ENCODE measurements around the gene IL12A.

The IL12A gene

GRCh38 chr3:159988617-159989271 lies at the start of gene IL12A:
Gene IL12A (plus strand): TSS chr3:159988835.
- peak within 1 kb of the TSS; percentile 63 for H3K9ac ChIP-seq
- H3K27ac ChIP-seq, result no peak within 1 kb of the TSS; the same call in 1 of the 2 replicates
- no peak for TF ChIP-seq Cebpa-rat (IDR thresholded peaks at IDR 0.05)
- no peaks in the 10 kb centered on the region for H3K9me3 ChIP-seq
- peak within 1 kb of the TSS; percentile 73 for H3K4me3 ChIP-seq
- H3K36me3 ChIP-seq, result no peaks in the 10 kb centered on the region
- no peaks in the 10 kb centered on the region for H4K20me1 ChIP-seq
- H3K4me1 ChIP-seq, result peaks cover 8% of the 10 kb centered on the region; the same call in 1 of the 2 replicates
- peaks cover 24% of the 10 kb centered on the region for H3K27me3 ChIP-seq
- peak within 1 kb of the TSS; percentile 98 for H3K4me2 ChIP-seq

DNA sequence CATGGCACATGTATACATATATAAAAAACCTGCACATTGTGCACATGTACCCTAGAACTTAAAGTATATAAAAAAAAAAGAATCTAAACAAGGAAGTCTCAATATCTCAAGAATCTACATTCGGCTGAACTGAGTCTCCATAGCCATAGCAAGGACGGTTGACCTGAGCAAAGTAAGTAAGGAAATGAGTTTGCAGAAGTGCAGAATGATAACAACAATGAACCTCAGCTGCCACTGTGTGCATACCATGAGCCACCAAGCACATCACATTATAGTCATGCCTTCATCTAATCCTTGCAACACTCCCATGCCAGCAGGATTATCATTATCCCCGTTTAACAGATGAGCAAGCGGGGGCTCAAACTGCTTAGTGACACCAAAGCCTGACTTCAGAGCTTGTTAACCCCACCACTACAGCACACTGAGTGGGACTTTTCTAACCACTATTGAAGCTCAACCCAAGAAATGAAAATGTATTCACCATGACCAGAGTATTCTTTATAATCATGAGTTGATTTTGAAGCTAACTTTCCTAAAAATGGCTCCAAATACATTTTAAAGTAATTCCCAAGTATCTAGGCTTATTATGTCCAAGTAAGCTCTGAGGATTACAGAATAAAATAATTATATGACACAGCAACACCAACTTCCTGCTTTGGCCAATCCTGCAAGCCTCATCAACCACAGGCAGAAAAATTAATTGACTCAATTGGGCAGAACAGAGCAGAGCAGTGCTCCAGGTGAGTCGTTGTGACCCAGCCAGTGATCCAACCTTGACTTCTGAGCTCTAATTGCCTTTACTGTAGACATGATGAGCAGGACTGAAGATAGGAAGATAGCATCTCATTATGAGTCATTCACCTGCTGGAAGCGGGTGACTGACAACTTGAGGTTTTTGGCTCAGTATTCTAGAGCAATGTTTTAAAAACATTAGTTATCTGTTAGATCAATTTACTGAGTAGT lies 47.3 kb upstream of the IL12A start:
- Histone ChIP-seq H3K9ac (no peak overlapping the region), H3K36me3 (no peaks in the 10 kb centered on the region), H3K4me2 (no peak overlapping the region), H3K27ac (no peak overlapping the region), H3K9me3 (0 out of 2 replicates have a peak, but pooled peaks cover 3% of the 10 kb centered on the region), H3K27me3 (no peaks in the 10 kb centered on the region), H4K20me1 (no peaks in the 10 kb centered on the region), H3K4me3 (no peak overlapping the region), H3K4me1 (no peaks in the 10 kb centered on the region)
- TF ChIP-seq Cebpa-rat (IDR thresholded peaks at IDR 0.05), result no peak

DNA sequence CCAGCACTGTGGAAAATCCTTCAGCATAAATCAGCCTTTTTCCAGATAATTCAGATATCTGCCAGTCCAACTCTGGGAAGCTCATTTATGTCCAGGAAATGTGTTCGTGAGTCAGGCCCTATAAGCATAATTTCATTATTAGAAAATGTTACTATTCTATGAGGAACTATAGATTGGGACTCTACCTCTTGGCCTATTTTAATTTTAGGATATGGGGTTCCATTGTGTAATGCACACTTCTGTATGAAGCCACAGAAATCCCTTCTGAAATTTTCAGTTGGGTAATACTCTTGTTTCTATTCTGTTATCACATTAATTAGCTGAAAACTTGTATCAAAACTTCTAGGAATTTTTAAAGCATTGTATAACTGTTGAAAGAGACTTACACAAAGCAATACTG lies 43.9 kb upstream of the IL12A start:
- H3K27me3 ChIP-seq, result no peaks in the 10 kb centered on the region
- H3K4me2 ChIP-seq, result no peak overlapping the region
- H3K4me3 ChIP-seq, result no peak overlapping the region
- H3K4me1 ChIP-seq, result no peaks in the 10 kb centered on the region
- no peaks in the 10 kb centered on the region for H3K36me3 ChIP-seq
- no peak overlapping the region for H3K9ac ChIP-seq
- no peaks in the 10 kb centered on the region for H4K20me1 ChIP-seq
- no peak overlapping the region for H3K27ac ChIP-seq
- TF ChIP-seq Cebpa-rat (IDR thresholded peaks at IDR 0.05), result no peak
- 0 out of 2 replicates have a peak, but pooled peaks cover 2% of the 10 kb centered on the region for H3K9me3 ChIP-seq

DNA sequence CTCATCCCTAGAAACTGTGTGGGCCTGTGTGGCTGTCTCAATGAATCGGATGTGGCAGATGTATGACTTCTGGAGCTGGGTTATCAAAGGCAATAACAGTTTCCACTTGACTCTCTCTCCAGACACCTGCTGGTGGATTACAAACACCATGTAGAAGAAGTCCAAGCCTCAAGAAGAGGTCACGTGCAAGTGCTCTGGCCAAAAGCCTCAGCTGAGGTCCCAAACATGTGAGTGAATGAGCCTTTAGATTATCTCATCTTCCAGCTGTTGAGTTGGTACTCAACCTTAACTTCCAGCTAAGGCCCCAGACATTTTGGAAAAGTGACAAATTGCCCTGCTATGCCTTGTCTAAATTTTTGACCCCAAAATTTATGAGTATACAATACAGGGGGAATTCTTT lies 42.7 kb upstream of the IL12A start:
- TF ChIP-seq Cebpa-rat (IDR thresholded peaks at IDR 0.05), result no peak
- Histone ChIP-seq H3K36me3 (no peaks in the 10 kb centered on the region), H3K4me3 (no peak overlapping the region), H4K20me1 (no peaks in the 10 kb centered on the region), H3K27ac (no peak overlapping the region), H3K9ac (no peak overlapping the region), H3K4me1 (no peaks in the 10 kb centered on the region), H3K4me2 (no peak overlapping the region), H3K9me3 (no peaks in the 10 kb centered on the region), H3K27me3 (no peaks in the 10 kb centered on the region)

GRCh38 chr3:159947220-159947619 lies 41.4 kb upstream of the IL12A start:
- H3K27ac ChIP-seq, result no peak overlapping the region

GRCh38 chr3:159948429-159949144 lies 40.0 kb upstream of the IL12A start:
- no peaks in the 10 kb centered on the region for H3K9me3 ChIP-seq
- no peaks in the 10 kb centered on the region for H3K4me1 ChIP-seq
- H4K20me1 ChIP-seq, result no peaks in the 10 kb centered on the region
- no peak for TF ChIP-seq Cebpa-rat (IDR thresholded peaks at IDR 0.05)
- no peak overlapping the region for H3K9ac ChIP-seq
- no peak overlapping the region for H3K27ac ChIP-seq
- H3K4me3 ChIP-seq, result no peak overlapping the region
- no peaks in the 10 kb centered on the region for H3K27me3 ChIP-seq
- no peak overlapping the region for H3K4me2 ChIP-seq
- no peaks in the 10 kb centered on the region for H3K36me3 ChIP-seq

More at GRCh38 chr3:159947220-159947619, 41.4 kb upstream of the IL12A start:
- Histone ChIP-seq H3K9me3 (no peaks in the 10 kb centered on the region), H3K4me1 (no peaks in the 10 kb centered on the region), H3K4me2 (no peak overlapping the region), H3K4me3 (no peak overlapping the region), H3K27me3 (no peaks in the 10 kb centered on the region), H3K9ac (no peak overlapping the region), H3K36me3 (no peaks in the 10 kb centered on the region), H4K20me1 (no peaks in the 10 kb centered on the region)
- no peak for TF ChIP-seq Cebpa-rat (IDR thresholded peaks at IDR 0.05)

DNA sequence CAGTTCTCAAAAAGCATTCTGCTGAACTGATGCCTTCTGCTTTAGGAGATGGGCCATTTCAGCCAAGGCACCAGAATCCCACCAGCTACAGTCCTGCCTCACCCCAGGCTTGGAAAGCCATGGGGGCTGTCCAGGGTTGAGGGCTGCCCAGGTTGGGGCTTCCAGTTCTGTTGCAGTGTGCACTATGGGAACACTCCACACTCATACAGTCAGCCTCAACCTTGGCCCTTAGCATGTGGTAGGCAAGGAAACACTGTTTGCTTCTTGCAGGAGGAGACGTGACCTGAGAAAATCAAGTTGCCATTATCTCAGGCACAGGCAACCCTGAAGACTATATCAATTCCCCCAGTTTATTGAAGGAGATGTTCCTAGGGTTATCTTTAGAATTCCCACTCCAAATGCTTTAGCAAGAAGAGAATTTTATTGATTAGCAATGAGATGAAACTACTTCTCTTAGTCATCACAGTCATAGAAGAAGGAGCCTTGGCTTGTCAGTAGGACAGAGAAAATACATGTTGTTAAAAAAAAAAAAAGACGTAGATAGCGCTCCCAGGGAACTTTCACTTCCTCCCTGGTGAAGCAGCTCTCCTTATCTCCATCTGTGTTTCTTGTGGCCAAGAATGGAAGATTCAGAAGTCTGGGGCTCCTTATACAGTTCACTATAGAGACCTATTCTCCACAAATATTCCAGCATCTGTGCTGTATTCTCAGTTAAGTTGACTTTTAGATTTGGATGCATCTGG lies 38.3 kb upstream of the IL12A start:
- Histone ChIP-seq H3K4me2 (no peak overlapping the region), H4K20me1 (no peaks in the 10 kb centered on the region), H3K4me3 (no peak overlapping the region), H3K36me3 (no peaks in the 10 kb centered on the region), H3K27ac (no peak overlapping the region), H3K9me3 (no peaks in the 10 kb centered on the region), H3K27me3 (no peaks in the 10 kb centered on the region), H3K4me1 (no peaks in the 10 kb centered on the region), H3K9ac (no peak overlapping the region)
- no peak for TF ChIP-seq Cebpa-rat (IDR thresholded peaks at IDR 0.05)

- no peaks in the 10 kb centered on the region for H4K20me1 ChIP-seq
- no peak overlapping the region for H3K4me3 ChIP-seq
- H3K27ac ChIP-seq, result no peak overlapping the region
- H3K4me2 ChIP-seq, result no peak overlapping the region
- H3K27me3 ChIP-seq, result no peaks in the 10 kb centered on the region
- no peak overlapping the region for H3K9ac ChIP-seq
- TF ChIP-seq Cebpa-rat (IDR thresholded peaks at IDR 0.05), result no peak
- H3K9me3 ChIP-seq, result no peaks in the 10 kb centered on the region
- no peaks in the 10 kb centered on the region for H3K4me1 ChIP-seq
- no peaks in the 10 kb centered on the region for H3K36me3 ChIP-seq
These were observed 37.1 kb upstream of the IL12A start for GRCh38 chr3:159951540-159951939.
